Esophagus muscularis mucosa (tissue), 4 donors: ENCODE data around the gene LYPLAL1.

Experiments used
- CTCF ChIP-seq, 3 experiments: fragments of 200-600 bp in 2 of 3; fragments of 450-650 bp in 1 of 3; sonication (generic) in 2 of 3; IDR thresholded peaks; one replicate each; pipeline ENCODE4 v1.5.1; 2017 to 2019; ENCODE audit warnings: antibody characterized with exemption in 3 of 3, mild to moderate bottlenecking in 2 of 3, moderate library complexity in 1 of 3
- EP300 ChIP-seq: sonication (generic); formaldehyde crosslinking; IDR thresholded peaks from one replicate; pipeline ENCODE4 v1.6.1; 2017; ENCODE audit warnings: antibody characterized with exemption
- POLR2A ChIP-seq: fragments of 450-650 bp; IDR thresholded peaks from one replicate; pipeline ENCODE4 v1.6.1; 2017; ENCODE audit warnings: antibody characterized with exemption, moderate library complexity, mild to moderate bottlenecking, low read depth
- POLR2AphosphoS5 ChIP-seq, 2 donors: sonication (generic); formaldehyde crosslinking; IDR thresholded peaks; one replicate each; pipeline ENCODE4 v1.6.1; 2017; ENCODE audit warnings: antibody characterized with exemption in 2 of 2

- TF ChIP-seq CTCF (IDR thresholded peaks at IDR 0.05) = no peak
- no peak for TF ChIP-seq POLR2AphosphoS5 (IDR thresholded peaks at IDR 0.05)
- TF ChIP-seq POLR2A = no peak
- no peak for TF ChIP-seq EP300
Observed at GRCh38 chr1:219188331-219188803, 14.7 kb downstream of the LYPLAL1 start.
